ENCODE results near the gene MFAP1.

The MFAP1 gene

DNA sequence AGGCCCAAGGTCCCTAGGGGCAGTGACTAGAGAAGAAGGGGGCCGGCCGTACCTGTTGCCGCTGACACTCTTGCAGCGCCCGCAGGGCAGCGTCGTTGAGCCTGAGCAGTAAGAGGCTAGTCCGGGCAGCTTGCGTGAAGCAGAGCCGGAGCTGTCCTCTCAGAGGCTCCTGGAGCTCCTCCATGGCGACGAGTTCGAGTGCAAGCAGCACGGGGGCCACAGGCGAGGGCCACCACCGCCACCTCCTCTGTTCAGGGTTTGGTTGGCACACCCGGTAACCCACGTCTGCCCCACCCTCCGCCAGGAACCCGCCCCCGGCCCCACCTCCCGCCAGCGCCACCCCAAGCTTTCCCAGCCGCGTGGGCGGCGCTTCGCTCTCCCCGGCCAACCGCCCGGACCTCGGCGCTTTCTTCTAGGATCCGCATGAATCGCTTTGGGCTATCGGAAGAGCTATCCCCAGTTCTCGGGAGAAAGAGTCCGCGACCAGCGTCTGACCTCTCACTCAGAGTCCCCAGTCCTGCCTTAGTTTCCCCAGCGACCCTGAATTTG, 47.7 kb downstream of the MFAP1 start, which contains the start of gene ELL3:
Gene ELL3 (minus strand): TSS at position 249 of the 549 bp plus-strand sequence. CDS start 65 bp downstream, at position 184.
- Histone ChIP-seq H3K4me1 (ENCODE audit: control insufficient read depth in 1 of 2, insufficient read depth in 2 of 2, low read length in 2 of 2) (peaks cover 4 to 24% of the 10 kb centered on the region in 2 donors), H3K27me3 (ENCODE audit: control insufficient read depth in 1 of 2, insufficient read depth in 2 of 2, low read length in 2 of 2) (no peaks in the 10 kb centered on the region), H3K9ac (ENCODE audit: low read depth in 1 of 2, low read length in 2 of 2) (peak within 1 kb of the TSS; percentile 93 to 99), H3K27ac (ENCODE audit: low read depth, low read length) (peak within 1 kb of the TSS; percentile 88), H3K36me3 (ENCODE audit: control insufficient read depth in 1 of 2, insufficient read depth in 2 of 2, low read length in 2 of 2) (peaks cover 8 to 28% of the 10 kb centered on the region in 2 donors), H3K9me3 (ENCODE audit: control insufficient read depth in 1 of 2, low read length in 2 of 2) (no peaks in the 10 kb centered on the region), H3K4me3 (ENCODE audit: low read depth in 1 of 2, low read length in 2 of 2) (peak within 1 kb of the TSS; percentile 90 to 93)

DNA sequence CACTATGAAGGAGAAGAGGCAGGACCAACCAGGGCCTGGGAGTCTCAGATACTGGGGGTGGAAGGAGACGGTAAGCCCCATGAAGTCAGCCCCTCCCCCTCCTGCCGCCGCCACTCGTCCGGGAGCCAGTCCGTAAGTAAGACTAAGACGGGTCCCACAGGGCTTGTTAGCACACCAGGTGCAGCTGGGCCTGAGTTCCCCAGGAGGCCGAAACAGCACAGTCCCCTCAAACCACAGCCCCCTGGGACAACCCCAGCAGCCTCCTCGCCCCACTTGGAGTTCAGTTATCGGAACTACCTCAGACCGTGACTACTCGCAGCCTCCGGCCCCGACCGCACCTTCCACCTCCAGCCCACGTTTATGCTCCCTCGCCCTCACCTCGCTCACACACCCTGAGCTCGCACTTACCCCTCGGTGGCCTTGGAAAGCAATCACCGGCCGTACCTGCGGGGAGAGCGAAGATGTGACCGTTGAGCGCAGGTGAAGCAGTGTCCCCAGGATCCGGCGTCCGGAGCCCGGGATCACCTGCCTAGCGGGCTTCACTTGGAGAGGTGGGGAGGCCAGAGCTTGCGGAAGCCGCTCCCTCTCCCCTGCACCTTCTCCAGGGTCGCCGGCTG, 48.3 kb downstream of the MFAP1 start:
- Histone ChIP-seq H3K4me3 (ENCODE audit: low read depth in 1 of 2, low read length in 2 of 2) (peak overlapping the region; percentile 90 to 93), H3K4me1 (ENCODE audit: control insufficient read depth in 1 of 2, insufficient read depth in 2 of 2, low read length in 2 of 2) (peaks cover 8 to 28% of the 10 kb centered on the region in 2 donors), H3K36me3 (ENCODE audit: control insufficient read depth in 1 of 2, insufficient read depth in 2 of 2, low read length in 2 of 2) (peaks cover 12 to 33% of the 10 kb centered on the region in 2 donors), H3K9ac (ENCODE audit: low read depth in 1 of 2, low read length in 2 of 2) (peak overlapping the region; percentile 93 to 99), H3K9me3 (ENCODE audit: control insufficient read depth in 1 of 2, low read length in 2 of 2) (no peaks in the 10 kb centered on the region), H3K27me3 (ENCODE audit: control insufficient read depth in 1 of 2, insufficient read depth in 2 of 2, low read length in 2 of 2) (no peaks in the 10 kb centered on the region), H3K27ac (ENCODE audit: low read depth, low read length) (peak overlapping the region; percentile 87)

DNA sequence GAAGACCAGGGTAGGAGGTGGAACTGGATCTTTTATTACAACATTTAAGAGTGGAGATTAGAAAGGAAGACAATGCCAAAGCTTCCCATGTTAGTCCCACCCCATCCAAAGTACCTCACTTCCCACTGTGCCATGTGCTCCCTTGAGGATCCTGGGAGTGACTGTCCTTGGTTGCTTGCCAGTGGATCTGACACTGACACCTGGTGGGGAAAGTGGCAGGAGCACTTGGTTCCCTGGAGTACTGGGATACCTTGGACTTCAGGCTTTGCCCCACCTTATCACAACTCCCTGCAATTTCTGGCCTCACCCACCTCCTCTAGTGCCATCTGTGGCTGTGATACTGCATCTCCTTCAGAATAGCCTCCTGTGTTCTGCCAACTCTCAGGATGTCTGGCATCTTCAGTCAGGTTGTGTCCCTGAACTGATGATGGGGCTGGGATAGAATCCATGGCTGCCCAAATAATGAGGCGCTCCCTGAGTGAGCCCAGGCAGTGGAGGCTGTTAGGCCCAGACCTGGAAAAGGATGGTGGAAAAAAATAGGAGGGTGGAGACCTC, 49.0 kb downstream of the MFAP1 start:
- Histone ChIP-seq H3K9me3 (ENCODE audit: control insufficient read depth in 1 of 2, low read length in 2 of 2) (no peaks in the 10 kb centered on the region), H3K36me3 (ENCODE audit: control insufficient read depth in 1 of 2, insufficient read depth in 2 of 2, low read length in 2 of 2) (peaks cover 12 to 40% of the 10 kb centered on the region in 2 donors), H3K4me1 (ENCODE audit: control insufficient read depth in 1 of 2, insufficient read depth in 2 of 2, low read length in 2 of 2) (peaks cover 8 to 28% of the 10 kb centered on the region in 2 donors), H3K4me3 (ENCODE audit: low read depth in 1 of 2, low read length in 2 of 2) (peak overlapping the region; percentile 90 to 93), H3K9ac (ENCODE audit: low read depth in 1 of 2, low read length in 2 of 2) (peak overlapping the region; percentile 93 to 99), H3K27ac (ENCODE audit: low read depth, low read length) (peak overlapping the region; percentile 87), H3K27me3 (ENCODE audit: control insufficient read depth in 1 of 2, insufficient read depth in 2 of 2, low read length in 2 of 2) (no peaks in the 10 kb centered on the region)

- H3K4me3 ChIP-seq (ENCODE audit: low read depth in 1 of 2, low read length in 2 of 2): no peak overlapping the region
- H3K27me3 ChIP-seq (ENCODE audit: control insufficient read depth in 1 of 2, insufficient read depth in 2 of 2, low read length in 2 of 2): no peaks in the 10 kb centered on the region
- H3K36me3 ChIP-seq (ENCODE audit: control insufficient read depth in 1 of 2, insufficient read depth in 2 of 2, low read length in 2 of 2): peaks cover 24 to 52% of the 10 kb centered on the region in 2 donors
- H3K4me1 ChIP-seq (ENCODE audit: control insufficient read depth in 1 of 2, insufficient read depth in 2 of 2, low read length in 2 of 2): peaks cover 8 to 28% of the 10 kb centered on the region in 2 donors
- no peak overlapping the region for H3K9ac ChIP-seq (ENCODE audit: low read depth in 1 of 2, low read length in 2 of 2)
- no peaks in the 10 kb centered on the region for H3K9me3 ChIP-seq (ENCODE audit: control insufficient read depth in 1 of 2, low read length in 2 of 2)
- no peak overlapping the region for H3K27ac ChIP-seq (ENCODE audit: low read depth, low read length)
These were observed 50.4 kb downstream of the MFAP1 start for GRCh38 chr15:43774062-43774461.

DNA sequence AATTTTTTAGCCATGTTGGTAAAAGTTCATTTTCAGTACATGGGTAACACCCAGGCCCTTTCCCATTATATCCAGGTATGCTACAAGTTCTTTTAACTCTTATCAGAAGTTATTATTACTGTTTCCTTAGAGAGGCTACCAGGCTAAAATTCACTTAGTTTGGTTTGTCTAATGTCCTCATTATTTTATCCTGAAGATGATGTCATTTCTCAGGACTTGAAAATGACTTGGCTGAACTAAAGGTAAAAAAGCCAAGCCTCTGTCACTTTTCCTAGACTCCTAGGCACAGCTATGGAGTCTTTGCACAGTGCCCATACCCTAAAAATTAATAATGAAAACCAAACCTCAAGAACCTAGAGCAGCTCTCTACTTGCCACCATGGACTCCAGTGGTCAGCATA, 51.9 kb downstream of the MFAP1 start:
- Histone ChIP-seq H3K4me3 (ENCODE audit: low read depth in 1 of 2, low read length in 2 of 2) (no peak overlapping the region), H3K27me3 (ENCODE audit: control insufficient read depth in 1 of 2, insufficient read depth in 2 of 2, low read length in 2 of 2) (no peaks in the 10 kb centered on the region), H3K36me3 (ENCODE audit: control insufficient read depth in 1 of 2, insufficient read depth in 2 of 2, low read length in 2 of 2) (peaks cover 32 to 65% of the 10 kb centered on the region in 2 donors), H3K9ac (ENCODE audit: low read depth in 1 of 2, low read length in 2 of 2) (no peak overlapping the region), H3K9me3 (ENCODE audit: control insufficient read depth in 1 of 2, low read length in 2 of 2) (no peaks in the 10 kb centered on the region), H3K27ac (ENCODE audit: low read depth, low read length) (no peak overlapping the region), H3K4me1 (ENCODE audit: control insufficient read depth in 1 of 2, insufficient read depth in 2 of 2, low read length in 2 of 2) (peaks cover 8 to 26% of the 10 kb centered on the region in 2 donors)

- Histone ChIP-seq H3K9me3 (ENCODE audit: control insufficient read depth in 1 of 2, low read length in 2 of 2) (no peaks in the 10 kb centered on the region), H3K4me1 (ENCODE audit: control insufficient read depth in 1 of 2, insufficient read depth in 2 of 2, low read length in 2 of 2) (peaks cover 8 to 20% of the 10 kb centered on the region in 2 donors), H3K27ac (ENCODE audit: low read depth, low read length) (no peak overlapping the region), H3K27me3 (ENCODE audit: control insufficient read depth in 1 of 2, insufficient read depth in 2 of 2, low read length in 2 of 2) (no peaks in the 10 kb centered on the region), H3K4me3 (ENCODE audit: low read depth in 1 of 2, low read length in 2 of 2) (no peak overlapping the region), H3K9ac (ENCODE audit: low read depth in 1 of 2, low read length in 2 of 2) (no peak overlapping the region), H3K36me3 (ENCODE audit: control insufficient read depth in 1 of 2, insufficient read depth in 2 of 2, low read length in 2 of 2) (peaks cover 33 to 73% of the 10 kb centered on the region in 2 donors)
These were observed 52.7 kb downstream of the MFAP1 start for GRCh38 chr15:43771816-43772215.

- H3K27ac ChIP-seq (ENCODE audit: low read depth, low read length): no peak overlapping the region
- no peaks in the 10 kb centered on the region for H3K27me3 ChIP-seq (ENCODE audit: control insufficient read depth in 1 of 2, insufficient read depth in 2 of 2, low read length in 2 of 2)
- H3K4me3 ChIP-seq (ENCODE audit: low read depth in 1 of 2, low read length in 2 of 2): no peak overlapping the region
- H3K36me3 ChIP-seq (ENCODE audit: control insufficient read depth in 1 of 2, insufficient read depth in 2 of 2, low read length in 2 of 2): peaks cover 49 to 94% of the 10 kb centered on the region in 2 donors
- no peaks in the 10 kb centered on the region for H3K9me3 ChIP-seq (ENCODE audit: control insufficient read depth in 1 of 2, low read length in 2 of 2)
- H3K4me1 ChIP-seq (ENCODE audit: control insufficient read depth in 1 of 2, insufficient read depth in 2 of 2, low read length in 2 of 2): peaks cover 8 to 9% of the 10 kb centered on the region in 2 donors
- no peak overlapping the region for H3K9ac ChIP-seq (ENCODE audit: low read depth in 1 of 2, low read length in 2 of 2)
These were observed 54.8 kb downstream of the MFAP1 start for GRCh38 chr15:43769584-43770228.

GRCh38 chr15:43763819-43764446, 60.6 kb downstream of the MFAP1 start:
- peaks cover 44 to 90% of the 10 kb centered on the region in 2 donors for H3K36me3 ChIP-seq (ENCODE audit: control insufficient read depth in 1 of 2, insufficient read depth in 2 of 2, low read length in 2 of 2)
- H3K4me1 ChIP-seq (ENCODE audit: control insufficient read depth in 1 of 2, insufficient read depth in 2 of 2, low read length in 2 of 2): no peaks in the 10 kb centered on the region
- H3K27me3 ChIP-seq (ENCODE audit: control insufficient read depth in 1 of 2, insufficient read depth in 2 of 2, low read length in 2 of 2): no peaks in the 10 kb centered on the region

GRCh38 chr15:43762824-43763223, 61.7 kb downstream of the MFAP1 start:
- Histone ChIP-seq H3K9ac (ENCODE audit: low read depth in 1 of 2, low read length in 2 of 2) (no peak overlapping the region), H3K27me3 (ENCODE audit: control insufficient read depth in 1 of 2, insufficient read depth in 2 of 2, low read length in 2 of 2) (no peaks in the 10 kb centered on the region), H3K36me3 (ENCODE audit: control insufficient read depth in 1 of 2, insufficient read depth in 2 of 2, low read length in 2 of 2) (peaks cover 37 to 89% of the 10 kb centered on the region in 2 donors), H3K9me3 (ENCODE audit: control insufficient read depth in 1 of 2, low read length in 2 of 2) (no peaks in the 10 kb centered on the region), H3K4me3 (ENCODE audit: low read depth in 1 of 2, low read length in 2 of 2) (no peak overlapping the region), H3K27ac (ENCODE audit: low read depth, low read length) (no peak overlapping the region), H3K4me1 (ENCODE audit: control insufficient read depth in 1 of 2, insufficient read depth in 2 of 2, low read length in 2 of 2) (no peaks in the 10 kb centered on the region)

More at GRCh38 chr15:43763819-43764446, 60.6 kb downstream of the MFAP1 start:
- no peak overlapping the region for H3K27ac ChIP-seq (ENCODE audit: low read depth, low read length)
- no peak overlapping the region for H3K4me3 ChIP-seq (ENCODE audit: low read depth in 1 of 2, low read length in 2 of 2)
- H3K9me3 ChIP-seq (ENCODE audit: control insufficient read depth in 1 of 2, low read length in 2 of 2): no peaks in the 10 kb centered on the region
- no peak overlapping the region for H3K9ac ChIP-seq (ENCODE audit: low read depth in 1 of 2, low read length in 2 of 2)
